ENCODE results near the gene OSGIN1. TPM values are rescaled to one million over a fixed set of nuclear protein-coding genes. Genes with fewer than 3 reads are reported as not detected.

OSGIN1 gene
- polyA plus RNA-seq, 1 donor from 2014 or later, result 2.1 TPM

DNA sequence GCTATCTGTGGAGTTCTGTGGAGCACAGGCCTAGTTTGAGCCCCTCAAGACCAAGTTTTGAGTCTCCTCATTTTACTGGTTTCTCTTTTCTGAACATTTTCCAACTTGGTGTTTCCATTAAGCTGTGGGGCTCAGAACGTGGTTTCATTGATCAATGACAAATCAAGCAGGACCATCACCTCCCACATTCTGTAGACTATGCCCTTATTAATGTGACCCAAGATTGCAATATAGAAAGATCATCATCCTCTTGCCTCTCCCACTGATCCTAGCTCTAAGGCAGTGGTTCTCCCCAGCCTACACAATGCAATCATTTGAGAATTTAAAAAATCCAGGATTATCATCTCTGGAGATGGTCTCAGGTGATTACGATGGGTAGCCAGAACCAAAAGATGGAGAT lies 15.8 kb upstream of the OSGIN1 start:
- H3K4me3 ChIP-seq (ENCODE audit: low read length), result no peak overlapping the region
- no peaks in the 10 kb centered on the region for H4K20me1 ChIP-seq (ENCODE audit: insufficient read depth)
- no peak overlapping the region for H3K27ac ChIP-seq (ENCODE audit: low read length)
- no peaks in the 10 kb centered on the region for H3K36me3 ChIP-seq (ENCODE audit: insufficient read depth, low read length)
- no peak overlapping the region for H3K4me2 ChIP-seq (ENCODE audit: low read length)
- no peak overlapping the region for H2AFZ ChIP-seq (ENCODE audit: low read depth, low read length)
- H3F3A ChIP-seq (ENCODE audit: insufficient read depth, low read length, poor library complexity, severe bottlenecking), result no peaks in the 10 kb centered on the region
- no peaks in the 10 kb centered on the region for H3K9me3 ChIP-seq (ENCODE audit: low read length)
- H3K27me3 ChIP-seq (ENCODE audit: insufficient read depth, low read depth, low read length), result no peaks in the 10 kb centered on the region
- H3K79me2 ChIP-seq (replicated peaks; ENCODE audit: insufficient read depth, low read length), result no peaks in the 10 kb centered on the region
- TF ChIP-seq MXI1 (conservative IDR thresholded peaks at IDR 0.05; ENCODE audit: poor library complexity, severe bottlenecking), result no peak
- no peak for TF ChIP-seq SMC3 (conservative IDR thresholded peaks at IDR 0.05; ENCODE audit: poor library complexity)
- no peak for TF ChIP-seq EZH2 (IDR thresholded peaks at IDR 0.05; ENCODE audit: borderline replicate concordance, insufficient read depth, low read length, poor library complexity, severe bottlenecking)
- TF ChIP-seq, protein P1, sequence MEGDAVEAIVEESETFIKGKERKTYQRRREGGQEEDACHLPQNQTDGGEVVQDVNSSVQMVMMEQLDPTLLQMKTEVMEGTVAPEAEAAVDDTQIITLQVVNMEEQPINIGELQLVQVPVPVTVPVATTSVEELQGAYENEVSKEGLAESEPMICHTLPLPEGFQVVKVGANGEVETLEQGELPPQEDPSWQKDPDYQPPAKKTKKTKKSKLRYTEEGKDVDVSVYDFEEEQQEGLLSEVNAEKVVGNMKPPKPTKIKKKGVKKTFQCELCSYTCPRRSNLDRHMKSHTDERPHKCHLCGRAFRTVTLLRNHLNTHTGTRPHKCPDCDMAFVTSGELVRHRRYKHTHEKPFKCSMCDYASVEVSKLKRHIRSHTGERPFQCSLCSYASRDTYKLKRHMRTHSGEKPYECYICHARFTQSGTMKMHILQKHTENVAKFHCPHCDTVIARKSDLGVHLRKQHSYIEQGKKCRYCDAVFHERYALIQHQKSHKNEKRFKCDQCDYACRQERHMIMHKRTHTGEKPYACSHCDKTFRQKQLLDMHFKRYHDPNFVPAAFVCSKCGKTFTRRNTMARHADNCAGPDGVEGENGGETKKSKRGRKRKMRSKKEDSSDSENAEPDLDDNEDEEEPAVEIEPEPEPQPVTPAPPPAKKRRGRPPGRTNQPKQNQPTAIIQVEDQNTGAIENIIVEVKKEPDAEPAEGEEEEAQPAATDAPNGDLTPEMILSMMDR (IDR thresholded peaks at IDR 0.05; ENCODE audit: poor library complexity, severe bottlenecking), result no peak
- no peak for TF ChIP-seq RAD21 (conservative IDR thresholded peaks at IDR 0.05)
- TF ChIP-seq EP300 (conservative IDR thresholded peaks at IDR 0.05; ENCODE audit: poor library complexity, severe bottlenecking), result no peak
- TF ChIP-seq, protein P2, sequence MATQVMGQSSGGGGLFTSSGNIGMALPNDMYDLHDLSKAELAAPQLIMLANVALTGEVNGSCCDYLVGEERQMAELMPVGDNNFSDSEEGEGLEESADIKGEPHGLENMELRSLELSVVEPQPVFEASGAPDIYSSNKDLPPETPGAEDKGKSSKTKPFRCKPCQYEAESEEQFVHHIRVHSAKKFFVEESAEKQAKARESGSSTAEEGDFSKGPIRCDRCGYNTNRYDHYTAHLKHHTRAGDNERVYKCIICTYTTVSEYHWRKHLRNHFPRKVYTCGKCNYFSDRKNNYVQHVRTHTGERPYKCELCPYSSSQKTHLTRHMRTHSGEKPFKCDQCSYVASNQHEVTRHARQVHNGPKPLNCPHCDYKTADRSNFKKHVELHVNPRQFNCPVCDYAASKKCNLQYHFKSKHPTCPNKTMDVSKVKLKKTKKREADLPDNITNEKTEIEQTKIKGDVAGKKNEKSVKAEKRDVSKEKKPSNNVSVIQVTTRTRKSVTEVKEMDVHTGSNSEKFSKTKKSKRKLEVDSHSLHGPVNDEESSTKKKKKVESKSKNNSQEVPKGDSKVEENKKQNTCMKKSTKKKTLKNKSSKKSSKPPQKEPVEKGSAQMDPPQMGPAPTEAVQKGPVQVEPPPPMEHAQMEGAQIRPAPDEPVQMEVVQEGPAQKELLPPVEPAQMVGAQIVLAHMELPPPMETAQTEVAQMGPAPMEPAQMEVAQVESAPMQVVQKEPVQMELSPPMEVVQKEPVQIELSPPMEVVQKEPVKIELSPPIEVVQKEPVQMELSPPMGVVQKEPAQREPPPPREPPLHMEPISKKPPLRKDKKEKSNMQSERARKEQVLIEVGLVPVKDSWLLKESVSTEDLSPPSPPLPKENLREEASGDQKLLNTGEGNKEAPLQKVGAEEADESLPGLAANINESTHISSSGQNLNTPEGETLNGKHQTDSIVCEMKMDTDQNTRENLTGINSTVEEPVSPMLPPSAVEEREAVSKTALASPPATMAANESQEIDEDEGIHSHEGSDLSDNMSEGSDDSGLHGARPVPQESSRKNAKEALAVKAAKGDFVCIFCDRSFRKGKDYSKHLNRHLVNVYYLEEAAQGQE (IDR thresholded peaks at IDR 0.05; ENCODE audit: borderline replicate concordance), result no peak
- TF ChIP-seq POLR2AphosphoS5 (IDR thresholded peaks at IDR 0.05), result no peak
- no peaks in the 10 kb centered on the region for H3K9me2 ChIP-seq (ENCODE audit: insufficient read depth, low read length)
- no peak overlapping the region for H3K9ac ChIP-seq (ENCODE audit: low read length)

DNA sequence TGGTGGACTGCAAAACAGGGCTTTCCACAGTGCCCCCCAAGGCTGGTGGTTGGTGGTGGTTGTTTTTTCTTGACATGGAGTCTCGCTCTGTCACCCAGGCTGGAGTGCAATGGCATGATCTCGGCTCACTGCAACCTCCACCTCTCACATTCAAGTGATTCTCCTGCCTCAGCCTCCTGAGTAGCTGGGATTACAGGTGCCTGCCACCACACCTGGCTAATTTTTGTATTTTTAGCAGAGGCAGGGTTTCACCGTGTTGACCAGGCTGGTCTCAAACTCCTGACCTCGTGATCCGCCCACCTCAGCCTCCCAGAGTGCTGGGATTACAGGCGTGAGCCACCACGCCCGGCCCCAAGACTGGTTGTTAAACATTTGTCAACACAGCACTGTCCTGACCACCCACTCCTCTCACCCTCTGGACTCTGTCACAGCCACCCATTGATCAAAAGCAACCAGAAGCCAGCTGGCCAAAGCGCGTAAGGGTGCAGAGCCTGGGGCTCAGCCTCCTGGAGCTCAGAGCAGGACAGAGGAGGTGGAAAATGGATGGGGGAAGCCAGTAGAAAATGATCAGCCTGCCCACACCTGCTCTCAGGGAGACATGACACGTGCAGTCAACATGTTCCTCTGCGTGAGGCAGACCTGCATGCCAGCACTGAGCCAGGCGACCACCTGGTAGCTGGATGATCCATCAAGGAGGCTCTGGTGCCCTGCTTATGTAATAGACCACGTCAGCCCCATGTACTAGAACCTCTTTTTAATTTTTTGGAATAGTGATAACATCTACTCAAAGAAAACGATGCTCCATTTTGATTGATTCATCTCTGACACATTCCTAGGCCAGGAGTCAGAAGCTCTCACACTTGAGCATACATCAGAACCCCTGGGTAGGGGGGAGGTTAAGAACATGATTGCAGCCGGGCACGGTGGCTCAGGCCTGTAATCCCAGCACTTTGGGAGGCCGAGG lies 14.8 kb upstream of the OSGIN1 start:
- no peaks in the 10 kb centered on the region for H3K36me3 ChIP-seq (ENCODE audit: insufficient read depth, low read length)
- no peak overlapping the region for H3K4me3 ChIP-seq (ENCODE audit: low read length)
- H3K9me3 ChIP-seq (ENCODE audit: low read length), result no peaks in the 10 kb centered on the region
- no peak overlapping the region for H3K27ac ChIP-seq (ENCODE audit: low read length)
- no peak overlapping the region for H2AFZ ChIP-seq (ENCODE audit: low read depth, low read length)
- no peak overlapping the region for H3K4me2 ChIP-seq (ENCODE audit: low read length)
- H3K79me2 ChIP-seq (replicated peaks; ENCODE audit: insufficient read depth, low read length), result no peaks in the 10 kb centered on the region
- H3K27me3 ChIP-seq (ENCODE audit: insufficient read depth, low read depth, low read length), result no peaks in the 10 kb centered on the region
- H3K9ac ChIP-seq (ENCODE audit: low read length), result no peak overlapping the region
- no peaks in the 10 kb centered on the region for H3F3A ChIP-seq (ENCODE audit: insufficient read depth, low read length, poor library complexity, severe bottlenecking)
- TF ChIP-seq EP300 (conservative IDR thresholded peaks at IDR 0.05; ENCODE audit: poor library complexity, severe bottlenecking) (no peak), TAF1 (IDR thresholded peaks at IDR 0.05; ENCODE audit: low read depth) (no peak), MXI1 (conservative IDR thresholded peaks at IDR 0.05; ENCODE audit: poor library complexity, severe bottlenecking) (no peak), POLR2AphosphoS5 (IDR thresholded peaks at IDR 0.05) (no peak)
- TF ChIP-seq, protein P1 (IDR thresholded peaks at IDR 0.05; ENCODE audit: poor library complexity, severe bottlenecking), result no peak
- no peaks in the 10 kb centered on the region for H4K20me1 ChIP-seq (ENCODE audit: insufficient read depth)
- no peaks in the 10 kb centered on the region for H3K9me2 ChIP-seq (ENCODE audit: insufficient read depth, low read length)
